ENCODE measurements around the gene PDCL3. TPM values are rescaled to one million over a fixed set of nuclear protein-coding genes. Genes with fewer than 3 reads are reported as not detected.

Gene PDCL3
- total RNA-seq, 5 donors from 2014 or later (not counting 1 experiment from before 2014, with no cell fraction given), result 17.2 to 21.9 (median 18.6) TPM

- DNase-seq (peak; percentile 58 to 85 (median 78)), ATAC-seq (replicated peaks in 1 of 4) (peak; percentile 86 to 97 (median 88))
- no peaks in the 10 kb centered on the region for H3K36me3 ChIP-seq (ENCODE audit: control insufficient read depth in 2 of 2, extremely low read depth in 1 of 2, insufficient read depth in 1 of 2, low read length in 1 of 2)
- Mint-ChIP-seq H3K9me3 (no peaks in the 10 kb centered on the region), H3K36me3 (no peaks in the 10 kb centered on the region), H3K4me1 (peaks cover 2 to 26% (median 5%) of the 10 kb centered on the region in 3 donors), H3K27ac (no peak overlapping the region), H3K4me3 (no peak overlapping the region), H3K27me3 (peaks cover 2 to 5% of the 10 kb centered on the region in 2 donors)
- WGBS (ENCODE audit: insufficient coverage), result 5% methylated on average over 11 of the region's 13 CpGs
- no peaks in the 10 kb centered on the region for H3K9me3 ChIP-seq
- POLR2A ChIA-PET, result no interaction called here
- H3K27ac ChIP-seq (ENCODE audit: low read length), result no peak overlapping the region
- peaks cover 0 to 6% of the 10 kb centered on the region in 2 experiments for H3K4me1 ChIP-seq (ENCODE audit: control insufficient read depth in 1 of 2, extremely low read depth in 1 of 2, insufficient read depth in 2 of 2, low read length in 2 of 2)
- H3K27me3 ChIP-seq (replicated peaks in 1 of 2; ENCODE audit: control insufficient read depth in 2 of 2, extremely low read depth in 1 of 2, insufficient read depth in 2 of 2, low read length in 1 of 2), result peaks cover 0 to 5% of the 10 kb centered on the region in 2 experiments
- H3K4me3 ChIP-seq (ENCODE audit: control insufficient read depth in 1 of 2, extremely low read depth in 1 of 2, low read length in 1 of 2), result no peak overlapping the region
- CTCF ChIA-PET, result interaction anchor here (0.6 to 1.9 kb wide), 16 partner anchors 16 to 595 kb away, joined by 3 to 20 read pairs (median 4); partner anchors contain the start of gene RPL31 (in 1 of the 2)
Measured at GRCh38 chr2:100610381-100610831, 47.6 kb downstream of the PDCL3 start.

- H3K4me3 Mint-ChIP-seq, result no peak overlapping the region
- no peaks in the 10 kb centered on the region for H3K36me3 Mint-ChIP-seq
- WGBS (ENCODE audit: insufficient coverage), result 88% methylated on average over 16 of the region's 24 CpGs
- peaks cover 2 to 26% (median 5%) of the 10 kb centered on the region in 3 donors for H3K4me1 Mint-ChIP-seq
- peaks cover 0 to 6% of the 10 kb centered on the region in 2 experiments for H3K4me1 ChIP-seq (ENCODE audit: control insufficient read depth in 1 of 2, extremely low read depth in 1 of 2, insufficient read depth in 2 of 2, low read length in 2 of 2)
- ATAC-seq (replicated peaks in 1 of 4) (no peak), DNase-seq (no peak)
- H3K36me3 ChIP-seq (ENCODE audit: control insufficient read depth in 2 of 2, extremely low read depth in 1 of 2, insufficient read depth in 1 of 2, low read length in 1 of 2), result no peaks in the 10 kb centered on the region
- H3K4me3 ChIP-seq (ENCODE audit: control insufficient read depth in 1 of 2, extremely low read depth in 1 of 2, low read length in 1 of 2), result no peak overlapping the region
- ChIA-PET CTCF (interaction anchor here (0.6 to 1.9 kb wide), 12 partner anchors 17 to 378 kb away, joined by 3 to 20 read pairs (median 4); no protein-coding TSS in a partner anchor), POLR2A (no interaction called here)
- H3K27ac ChIP-seq (ENCODE audit: low read length), result no peak overlapping the region
- peaks cover 0 to 5% of the 10 kb centered on the region in 2 experiments for H3K27me3 ChIP-seq (replicated peaks in 1 of 2; ENCODE audit: control insufficient read depth in 2 of 2, extremely low read depth in 1 of 2, insufficient read depth in 2 of 2, low read length in 1 of 2)
- no peaks in the 10 kb centered on the region for H3K9me3 Mint-ChIP-seq
- no peak overlapping the region for H3K27ac Mint-ChIP-seq
- peaks cover 2 to 5% of the 10 kb centered on the region in 2 donors for H3K27me3 Mint-ChIP-seq
- H3K9me3 ChIP-seq, result no peaks in the 10 kb centered on the region
Measured at GRCh38 chr2:100611079-100612029, 48.6 kb downstream of the PDCL3 start.

DNA sequence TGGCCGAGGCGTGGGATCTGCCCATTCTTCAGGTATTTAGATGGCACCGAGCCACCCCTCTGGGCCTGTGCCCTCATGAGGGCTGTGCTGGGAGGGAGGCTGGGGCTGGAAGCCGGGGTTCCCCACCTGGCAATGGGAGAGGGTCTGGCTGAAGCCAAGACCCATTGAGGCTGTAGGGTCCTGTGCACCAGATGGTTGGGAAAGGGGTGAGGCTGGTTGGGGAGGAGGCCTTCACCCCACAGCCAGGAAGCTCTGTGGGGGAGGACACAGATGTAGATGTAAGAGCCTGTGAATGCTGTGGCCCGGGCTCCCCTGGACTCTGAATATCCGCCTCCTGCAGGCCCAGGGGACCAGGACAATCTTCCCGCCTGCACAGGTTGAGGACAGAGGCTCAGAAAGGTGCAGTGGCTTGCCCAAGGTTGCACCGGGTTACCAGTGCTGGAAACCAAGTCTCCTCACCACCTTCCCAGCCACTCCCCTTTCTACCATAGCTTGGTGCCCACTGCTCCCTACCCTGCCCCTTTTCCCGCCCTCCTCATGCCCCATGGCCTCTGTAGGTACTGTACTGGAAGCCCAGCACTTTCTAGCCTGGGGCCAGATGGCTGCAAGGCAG, 49.7 kb downstream of the PDCL3 start:
- WGBS (ENCODE audit: insufficient coverage), result 86% methylated on average over 5 of the region's 9 CpGs
- H3K4me1 Mint-ChIP-seq, result peaks cover 1 to 21% (median 6%) of the 10 kb centered on the region in 3 donors
- H3K4me1 ChIP-seq (ENCODE audit: control insufficient read depth in 1 of 2, extremely low read depth in 1 of 2, insufficient read depth in 2 of 2, low read length in 2 of 2), result peaks cover 0 to 6% of the 10 kb centered on the region in 2 experiments
- POLR2A ChIA-PET, result no interaction called here
- H3K27ac Mint-ChIP-seq, result no peak overlapping the region
- no peak for DNase-seq
- H3K36me3 ChIP-seq (ENCODE audit: control insufficient read depth in 2 of 2, extremely low read depth in 1 of 2, insufficient read depth in 1 of 2, low read length in 1 of 2), result no peaks in the 10 kb centered on the region
- ATAC-seq (replicated peaks in 1 of 4), result no peak
- H3K9me3 Mint-ChIP-seq, result no peaks in the 10 kb centered on the region
- CTCF ChIA-PET, result interaction anchor here (0.7 kb wide), 2 partner anchors 42 to 217 kb away, joined by 4 to 6 read pairs; no protein-coding TSS in a partner anchor
- H3K9me3 ChIP-seq, result no peaks in the 10 kb centered on the region
- H3K4me3 ChIP-seq (ENCODE audit: control insufficient read depth in 1 of 2, extremely low read depth in 1 of 2, low read length in 1 of 2), result no peak overlapping the region
- no peak overlapping the region for H3K4me3 Mint-ChIP-seq
- H3K27me3 Mint-ChIP-seq, result no peaks in the 10 kb centered on the region
- no peak overlapping the region for H3K27ac ChIP-seq (ENCODE audit: low read length)
- peaks cover 0 to 9% of the 10 kb centered on the region in 2 experiments for H3K27me3 ChIP-seq (replicated peaks in 1 of 2; ENCODE audit: control insufficient read depth in 2 of 2, extremely low read depth in 1 of 2, insufficient read depth in 2 of 2, low read length in 1 of 2)
- H3K36me3 Mint-ChIP-seq, result no peaks in the 10 kb centered on the region

DNA sequence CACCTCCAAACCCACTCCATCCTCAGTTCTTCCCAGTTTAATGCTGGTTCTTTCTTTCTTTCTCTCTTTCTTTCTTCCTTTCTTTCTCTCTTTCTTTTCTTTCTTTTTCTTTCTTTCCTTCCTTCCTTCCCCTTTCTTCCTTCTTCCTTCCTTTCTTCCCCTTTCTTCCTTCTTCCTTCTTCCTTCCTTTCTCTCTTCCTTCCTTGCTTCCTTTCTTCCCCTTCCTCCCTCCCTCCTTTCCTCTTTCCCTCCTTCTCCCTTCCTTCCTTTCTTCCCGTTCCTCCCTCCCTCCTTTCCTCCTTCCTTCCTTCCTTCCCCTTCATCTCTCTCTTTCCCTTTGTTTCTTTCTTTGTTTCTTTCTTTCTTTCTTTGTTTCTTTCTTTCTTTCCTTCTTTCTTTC, 50.9 kb downstream of the PDCL3 start:
- CTCF ChIA-PET, result no interaction called here
- peaks cover 0 to 12% of the 10 kb centered on the region in 2 experiments for H3K27me3 ChIP-seq (replicated peaks in 1 of 2; ENCODE audit: control insufficient read depth in 2 of 2, extremely low read depth in 1 of 2, insufficient read depth in 2 of 2, low read length in 1 of 2)
- Mint-ChIP-seq H3K27ac (no peak overlapping the region), H3K36me3 (no peaks in the 10 kb centered on the region), H3K9me3 (no peaks in the 10 kb centered on the region), H3K27me3 (no peaks in the 10 kb centered on the region), H3K4me3 (no peak overlapping the region), H3K4me1 (peaks cover 4 to 28% (median 8%) of the 10 kb centered on the region in 3 donors)
- H3K4me1 ChIP-seq (ENCODE audit: control insufficient read depth in 1 of 2, extremely low read depth in 1 of 2, insufficient read depth in 2 of 2, low read length in 2 of 2), result peaks cover 0 to 6% of the 10 kb centered on the region in 2 experiments
- DNase-seq, result no peak
- no peaks in the 10 kb centered on the region for H3K36me3 ChIP-seq (ENCODE audit: control insufficient read depth in 2 of 2, extremely low read depth in 1 of 2, insufficient read depth in 1 of 2, low read length in 1 of 2)
- 53% methylated on average over 1 of the region's 1 CpG for WGBS (ENCODE audit: insufficient coverage)
- H3K9me3 ChIP-seq, result no peaks in the 10 kb centered on the region
- no peak overlapping the region for H3K27ac ChIP-seq (ENCODE audit: low read length)
- no peak for ATAC-seq (replicated peaks in 1 of 4)
- POLR2A ChIA-PET, result no interaction called here
- no peak overlapping the region for H3K4me3 ChIP-seq (ENCODE audit: control insufficient read depth in 1 of 2, extremely low read depth in 1 of 2, low read length in 1 of 2)

GRCh38 chr2:100614455-100615000, 51.7 kb downstream of the PDCL3 start:
- no peak for ATAC-seq (replicated peaks in 1 of 4)
- ChIA-PET CTCF (no interaction called here), POLR2A (no interaction called here)
- Histone ChIP-seq H3K36me3 (ENCODE audit: control insufficient read depth in 2 of 2, extremely low read depth in 1 of 2, insufficient read depth in 1 of 2, low read length in 1 of 2) (no peaks in the 10 kb centered on the region), H3K27me3 (replicated peaks in 1 of 2; ENCODE audit: control insufficient read depth in 2 of 2, extremely low read depth in 1 of 2, insufficient read depth in 2 of 2, low read length in 1 of 2) (peaks cover 0 to 12% of the 10 kb centered on the region in 2 experiments), H3K9me3 (no peaks in the 10 kb centered on the region), H3K27ac (ENCODE audit: low read length) (no peak overlapping the region), H3K4me1 (ENCODE audit: control insufficient read depth in 1 of 2, extremely low read depth in 1 of 2, insufficient read depth in 2 of 2, low read length in 2 of 2) (peaks cover 0 to 6% of the 10 kb centered on the region in 2 experiments), H3K4me3 (ENCODE audit: control insufficient read depth in 1 of 2, extremely low read depth in 1 of 2, low read length in 1 of 2) (no peak overlapping the region)
- H3K36me3 Mint-ChIP-seq, result no peaks in the 10 kb centered on the region
- DNase-seq, result no peak
- no peaks in the 10 kb centered on the region for H3K9me3 Mint-ChIP-seq
- WGBS (ENCODE audit: insufficient coverage), result 98% methylated on average over 11 of the region's 11 CpGs
- no peaks in the 10 kb centered on the region for H3K27me3 Mint-ChIP-seq
- H3K4me3 Mint-ChIP-seq, result no peak overlapping the region
- H3K27ac Mint-ChIP-seq, result no peak overlapping the region
- H3K4me1 Mint-ChIP-seq, result peaks cover 4 to 28% (median 8%) of the 10 kb centered on the region in 3 donors

DNA sequence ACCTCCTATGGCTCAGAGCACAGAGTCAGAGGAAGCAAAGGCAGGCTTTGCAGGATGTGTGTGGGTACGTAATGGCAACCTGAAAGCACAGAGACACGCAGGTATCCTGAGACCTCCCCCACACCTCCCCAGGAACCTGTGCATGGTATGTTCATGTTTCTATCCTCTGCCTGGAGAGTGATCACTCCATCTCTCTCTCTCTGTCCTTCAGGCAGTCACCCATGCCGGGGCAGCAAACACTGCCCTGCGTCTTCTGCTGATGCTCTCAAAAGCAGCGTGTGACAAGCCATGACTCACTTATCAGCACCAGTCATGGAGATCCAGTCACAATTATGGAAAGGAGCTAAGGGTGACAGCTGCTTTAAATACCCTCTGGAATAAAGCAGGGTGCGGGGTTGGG, 52.7 kb downstream of the PDCL3 start:
- H3K4me3 ChIP-seq (ENCODE audit: control insufficient read depth in 1 of 2, extremely low read depth in 1 of 2, low read length in 1 of 2), result no peak overlapping the region
- WGBS (ENCODE audit: insufficient coverage), result 92% methylated on average over 4 of the region's 6 CpGs
- CTCF ChIA-PET, result no interaction called here
- POLR2A ChIA-PET, result no interaction called here
- no peak overlapping the region for H3K27ac ChIP-seq (ENCODE audit: low read length)
- H3K27ac Mint-ChIP-seq, result no peak overlapping the region
- no peak for ATAC-seq (replicated peaks in 1 of 4)
- H3K4me1 Mint-ChIP-seq, result peaks cover 4 to 22% (median 8%) of the 10 kb centered on the region in 3 donors
- H3K36me3 ChIP-seq (ENCODE audit: control insufficient read depth in 2 of 2, extremely low read depth in 1 of 2, insufficient read depth in 1 of 2, low read length in 1 of 2), result no peaks in the 10 kb centered on the region
- no peak overlapping the region for H3K4me3 Mint-ChIP-seq
- no peaks in the 10 kb centered on the region for H3K9me3 Mint-ChIP-seq
- no peaks in the 10 kb centered on the region for H3K27me3 Mint-ChIP-seq
- H3K36me3 Mint-ChIP-seq, result no peaks in the 10 kb centered on the region
- H3K9me3 ChIP-seq, result no peaks in the 10 kb centered on the region
- DNase-seq, result no peak
- H3K4me1 ChIP-seq (ENCODE audit: control insufficient read depth in 1 of 2, extremely low read depth in 1 of 2, insufficient read depth in 2 of 2, low read length in 2 of 2), result peaks cover 0 to 2% of the 10 kb centered on the region in 2 experiments
- H3K27me3 ChIP-seq (replicated peaks in 1 of 2; ENCODE audit: control insufficient read depth in 2 of 2, extremely low read depth in 1 of 2, insufficient read depth in 2 of 2, low read length in 1 of 2), result peaks cover 0 to 13% of the 10 kb centered on the region in 2 experiments
